C4-2B (cell line): ENCODE results near the gene EFEMP2.
A peak's percentile ranks its signal among the peaks of the same experiment; 100 is the strongest.

ENCODE experiments used
- ZFX ChIP-seq: fragments of 450-650 bp; IDR thresholded peaks from 2 replicates; pipeline ENCODE4 v1.6.1; 2017
- TF ChIP-seq, protein P1 (sequence below): fragments of 450-650 bp; conservative IDR thresholded peaks from 2 replicates; pipeline ENCODE4 v1.5.1; 2017; ENCODE audit warnings: mild to moderate bottlenecking

DNA sequence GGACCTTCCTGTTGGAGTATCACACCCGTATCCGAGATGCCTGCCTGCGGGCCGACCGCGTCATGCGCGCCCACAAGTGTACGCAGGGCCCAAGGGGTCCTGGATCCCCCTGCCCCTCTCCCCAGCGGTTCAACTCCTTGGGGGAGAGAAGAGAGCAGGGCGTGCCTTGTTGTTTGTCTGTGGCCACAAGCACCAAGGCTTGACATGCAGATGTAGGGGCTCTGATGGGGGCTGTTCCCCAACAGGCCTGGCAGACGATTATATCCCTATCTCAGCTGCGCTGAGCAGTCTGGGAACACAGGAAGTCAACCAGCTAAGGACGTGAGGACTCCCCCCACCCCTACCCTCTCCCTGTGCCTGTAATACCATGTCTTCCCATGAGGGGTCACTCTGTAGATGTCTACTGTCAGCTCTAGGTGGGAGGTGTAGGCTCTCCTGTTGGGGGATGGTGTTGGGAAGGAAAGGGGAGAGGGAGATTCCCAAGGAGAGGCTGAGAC, 21.5 kb downstream of the EFEMP2 start:
- TF ChIP-seq ZFX = no peak
- TF ChIP-seq, protein P1, sequence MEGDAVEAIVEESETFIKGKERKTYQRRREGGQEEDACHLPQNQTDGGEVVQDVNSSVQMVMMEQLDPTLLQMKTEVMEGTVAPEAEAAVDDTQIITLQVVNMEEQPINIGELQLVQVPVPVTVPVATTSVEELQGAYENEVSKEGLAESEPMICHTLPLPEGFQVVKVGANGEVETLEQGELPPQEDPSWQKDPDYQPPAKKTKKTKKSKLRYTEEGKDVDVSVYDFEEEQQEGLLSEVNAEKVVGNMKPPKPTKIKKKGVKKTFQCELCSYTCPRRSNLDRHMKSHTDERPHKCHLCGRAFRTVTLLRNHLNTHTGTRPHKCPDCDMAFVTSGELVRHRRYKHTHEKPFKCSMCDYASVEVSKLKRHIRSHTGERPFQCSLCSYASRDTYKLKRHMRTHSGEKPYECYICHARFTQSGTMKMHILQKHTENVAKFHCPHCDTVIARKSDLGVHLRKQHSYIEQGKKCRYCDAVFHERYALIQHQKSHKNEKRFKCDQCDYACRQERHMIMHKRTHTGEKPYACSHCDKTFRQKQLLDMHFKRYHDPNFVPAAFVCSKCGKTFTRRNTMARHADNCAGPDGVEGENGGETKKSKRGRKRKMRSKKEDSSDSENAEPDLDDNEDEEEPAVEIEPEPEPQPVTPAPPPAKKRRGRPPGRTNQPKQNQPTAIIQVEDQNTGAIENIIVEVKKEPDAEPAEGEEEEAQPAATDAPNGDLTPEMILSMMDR = peak; percentile 61
